DND-41 (cell line): ENCODE measurements around the gene SUSD5.

Source experiments
- ATAC-seq: fragments of 200-7000 bp; cut with Tn5 transposase; 3 replicates; pipeline ENCODE4 v1.9.1; 2021; ENCODE audit warnings: low read depth; ENCODE audit not compliant: insufficient read depth
- DNase-seq: peaks from one replicate; pipeline ENCODE4 v3.0.0-alpha.2; 2020
- H2AFZ ChIP-seq: 2 replicates; pipeline ENCODE4 v1.6.0; 2012; ENCODE audit warnings: low read depth, low read length
- H3K27ac ChIP-seq: 2 replicates; pipeline ENCODE4 v1.5.1; 2012; ENCODE audit warnings: low read length, inconsistent platforms
- H3K27me3 ChIP-seq: fragments of 200-600 bp; sonication (generic); 2 replicates; pipeline ENCODE4 v1.6.0; 2012; ENCODE audit warnings: low read length, mild to moderate bottlenecking, inconsistent platforms; ENCODE audit not compliant: insufficient read depth, poor library complexity
- H3K36me3 ChIP-seq: 2 replicates; pipeline ENCODE4 v1.5.1; 2012; ENCODE audit warnings: low read length, inconsistent platforms; ENCODE audit not compliant: insufficient read depth
- H3K4me1 ChIP-seq: 2 replicates; pipeline ENCODE4 v1.5.1; 2012; ENCODE audit warnings: mild to moderate bottlenecking, low read length; ENCODE audit not compliant: insufficient read depth
- H3K4me2 ChIP-seq: 2 replicates; pipeline ENCODE4 v1.6.0; 2012; ENCODE audit warnings: mild to moderate bottlenecking, moderate library complexity, low read length, inconsistent platforms; ENCODE audit not compliant: insufficient read depth
- H3K4me3 ChIP-seq, 2 experiments: fragments of 200-600 bp in 1 of 2; shearing (Covaris generic) in 1 of 2; 2 replicates each; pipeline ENCODE4 v1.5.1; 2012 to 2016; ENCODE audit warnings: inconsistent platforms in 2 of 2, low read length in 2 of 2, mild to moderate bottlenecking in 2 of 2, low read depth in 1 of 2, moderate library complexity in 1 of 2
- H3K79me2 ChIP-seq: 2 replicates; pipeline ENCODE4 v1.6.0; 2012; ENCODE audit warnings: low read length, inconsistent platforms; ENCODE audit not compliant: insufficient read depth
- H3K9ac ChIP-seq: 2 replicates; pipeline ENCODE4 v1.6.0; 2012; ENCODE audit warnings: low read depth, mild to moderate bottlenecking, inconsistent platforms, low read length, moderate library complexity
- H3K9me3 ChIP-seq: 2 replicates; pipeline ENCODE4 v1.5.1; 2012; ENCODE audit warnings: low read length, moderate library complexity, mild to moderate bottlenecking, inconsistent platforms; ENCODE audit not compliant: insufficient read depth, severe bottlenecking
- H4K20me1 ChIP-seq: 2 replicates; pipeline ENCODE4 v1.6.0; 2012; ENCODE audit warnings: low read length; ENCODE audit not compliant: insufficient read depth
- CTCF ChIP-seq: IDR thresholded peaks from 2 replicates; pipeline ENCODE4 v1.5.1; 2012; ENCODE audit warnings: borderline replicate concordance, low read length, moderate library complexity, mild to moderate bottlenecking; ENCODE audit not compliant: poor library complexity, severe bottlenecking; ENCODE audit errors: extremely low read depth
- EZH2 ChIP-seq: IDR thresholded peaks from 3 replicates; pipeline ENCODE4 v1.6.1; 2012; ENCODE audit warnings: borderline replicate concordance, low read depth, mild to moderate bottlenecking, moderate library complexity, low read length, inconsistent platforms; ENCODE audit not compliant: severe bottlenecking

Gene SUSD5

GRCh38 chr3:33174711-33175414, 43.7 kb downstream of the SUSD5 start:
- Histone ChIP-seq H3K27me3 (no peaks in the 10 kb centered on the region), H3K79me2 (no peaks in the 10 kb centered on the region), H3K36me3 (no peaks in the 10 kb centered on the region), H3K27ac (no peak overlapping the region), H3K4me2 (no peak overlapping the region), H4K20me1 (no peaks in the 10 kb centered on the region), H3K4me1 (no peaks in the 10 kb centered on the region), H2AFZ (no peak overlapping the region), H3K9ac (no peak overlapping the region), H3K4me3 (no peak overlapping the region), H3K9me3 (no peaks in the 10 kb centered on the region)
- TF ChIP-seq EZH2 (no peak), CTCF (no peak)
- DNase-seq, result no peak
- ATAC-seq, result no peak

DNA sequence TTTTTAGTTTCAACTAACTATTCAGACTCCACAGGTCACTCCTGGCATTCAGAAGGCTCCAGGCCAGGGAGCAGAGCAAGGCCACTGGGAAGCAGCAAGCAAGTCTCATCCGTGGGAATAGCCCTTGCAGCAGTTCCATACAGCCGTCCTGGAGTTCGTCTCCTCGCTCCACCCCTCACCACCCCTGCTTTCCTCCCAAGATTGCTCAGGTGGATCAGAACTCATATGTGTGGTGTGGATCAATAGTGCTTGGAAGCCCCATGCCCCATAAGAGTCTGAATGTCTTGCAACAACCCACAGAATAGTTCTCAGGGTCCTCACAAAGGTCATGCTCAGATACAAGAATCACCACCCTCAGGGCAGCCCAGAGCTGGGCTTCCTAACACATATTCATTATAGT, 44.5 kb downstream of the SUSD5 start:
- no peak for ATAC-seq

GRCh38 chr3:33173672-33174071, 44.9 kb downstream of the SUSD5 start:
- DNase-seq, result no peak
- TF ChIP-seq CTCF (no peak), EZH2 (no peak)
- no peaks in the 10 kb centered on the region for H4K20me1 ChIP-seq
- H3K4me1 ChIP-seq, result no peaks in the 10 kb centered on the region
- H2AFZ ChIP-seq, result no peak overlapping the region
- no peaks in the 10 kb centered on the region for H3K9me3 ChIP-seq
- no peaks in the 10 kb centered on the region for H3K79me2 ChIP-seq
- H3K27ac ChIP-seq, result no peak overlapping the region
- no peak for ATAC-seq
- H3K9ac ChIP-seq, result no peak overlapping the region
- H3K27me3 ChIP-seq, result no peaks in the 10 kb centered on the region
- H3K36me3 ChIP-seq, result no peaks in the 10 kb centered on the region
- no peak overlapping the region for H3K4me3 ChIP-seq
- no peak overlapping the region for H3K4me2 ChIP-seq

More for the DNA sequence above, 44.5 kb downstream of the SUSD5 start:
- Histone ChIP-seq H3K36me3 (no peaks in the 10 kb centered on the region), H3K4me3 (no peak overlapping the region), H3K9me3 (no peaks in the 10 kb centered on the region), H2AFZ (no peak overlapping the region), H3K4me2 (no peak overlapping the region), H3K4me1 (no peaks in the 10 kb centered on the region), H3K27me3 (no peaks in the 10 kb centered on the region), H3K27ac (no peak overlapping the region), H4K20me1 (no peaks in the 10 kb centered on the region), H3K79me2 (no peaks in the 10 kb centered on the region), H3K9ac (no peak overlapping the region)
- TF ChIP-seq EZH2, result no peak
- TF ChIP-seq CTCF, result no peak
- no peak for DNase-seq
